HEK293 (cell line): ENCODE data around the gene PGAP1.

Source experiments
- CTCF ChIA-PET: fragments of 350-600 bp; formaldehyde crosslinking; extraction: SDS; loops from one replicate; lab custom pipeline; 2021; ENCODE audit warnings: antibody characterized with exemption; lab: Yijun Ruan, JAX
- POLR2A ChIA-PET: fragments of 300-600 bp; formaldehyde crosslinking; extraction: SDS; loops from one replicate; lab custom pipeline; 2020; ENCODE audit warnings: antibody characterized with exemption, inconsistent platforms; lab: Yijun Ruan, JAX
- H3K27ac ChIP-seq: fragments of 200-500 bp; sonication (Bioruptor generic); 2 replicates; pipeline ENCODE4 v1.5.1; 2014; ENCODE audit warnings: low read depth, low read length, control low read depth, inconsistent platforms; ENCODE audit errors: extremely low read depth
- H3K36me3 ChIP-seq, 2 experiments: fragments of 200-500 bp in 1 of 2; sonication (Bioruptor generic) in 1 of 2; 1 replicate in 1 of 2; 2 replicates in 1 of 2; pipeline ENCODE4 v1.5.1; 2014 to 2017; ENCODE audit warnings: inconsistent platforms in 2 of 2, low read length in 2 of 2; ENCODE audit not compliant: control insufficient read depth in 2 of 2, insufficient read depth in 1 of 2
- H3K4me1 ChIP-seq: fragments of 200-500 bp; sonication (Bioruptor generic); 2 replicates; pipeline ENCODE4 v1.5.1; 2014; ENCODE audit warnings: mild to moderate bottlenecking, low read length, inconsistent platforms; ENCODE audit not compliant: control insufficient read depth, insufficient read depth
- H3K4me3 ChIP-seq: 2 replicates; pipeline ENCODE4 v1.5.1; 2011; ENCODE audit warnings: low read depth, mild to moderate bottlenecking, control low read depth, low read length, moderate library complexity
- H3K9me3 ChIP-seq: fragments of 200-500 bp; sonication (Bioruptor generic); 2 replicates; pipeline ENCODE4 v1.5.1; 2014; ENCODE audit warnings: low read depth, low read length, inconsistent platforms; ENCODE audit not compliant: control insufficient read depth, insufficient read depth
- ATF2 ChIP-seq: fragments of 450-650 bp; formaldehyde crosslinking; IDR thresholded peaks from 2 replicates; pipeline ENCODE4 v1.5.1; 2016; ENCODE audit warnings: missing biosample characterization, missing genetic modification characterization, low read depth
- MYNN ChIP-seq: fragments of 450-650 bp; formaldehyde crosslinking; IDR thresholded peaks from 2 replicates; pipeline ENCODE4 v1.5.1; 2016; ENCODE audit warnings: missing biosample characterization, missing genetic modification characterization, borderline replicate concordance
- SP7 ChIP-seq: fragments of 450-650 bp; formaldehyde crosslinking; IDR thresholded peaks from 2 replicates; pipeline ENCODE4 v1.5.1; 2016; ENCODE audit warnings: missing biosample characterization, missing genetic modification characterization
- YY1 ChIP-seq: fragments of 450-650 bp; formaldehyde crosslinking; IDR thresholded peaks from 2 replicates; pipeline ENCODE4 v1.5.1; 2018; ENCODE audit warnings: missing biosample characterization, missing genetic modification characterization
- ZBTB17 ChIP-seq: fragments of 450-650 bp; formaldehyde crosslinking; IDR thresholded peaks from 2 replicates; pipeline ENCODE4 v1.5.1; 2016; ENCODE audit warnings: missing biosample characterization, missing genetic modification characterization
- ZBTB49 ChIP-seq: fragments of 450-650 bp; formaldehyde crosslinking; IDR thresholded peaks from 2 replicates; pipeline ENCODE4 v1.5.1; 2016; ENCODE audit warnings: missing biosample characterization, missing genetic modification characterization, low read depth
- ZFHX2 ChIP-seq: fragments of 450-650 bp; formaldehyde crosslinking; conservative IDR thresholded peaks from 2 replicates; pipeline ENCODE4 v1.5.1; 2016; ENCODE audit warnings: missing biosample characterization, missing genetic modification characterization
- ZNF112 ChIP-seq: fragments of 450-650 bp; formaldehyde crosslinking; IDR thresholded peaks from 2 replicates; pipeline ENCODE4 v1.5.0; 2017; ENCODE audit warnings: missing biosample characterization, missing genetic modification characterization
- ZNF18 ChIP-seq: fragments of 450-650 bp; formaldehyde crosslinking; IDR thresholded peaks from 2 replicates; pipeline ENCODE4 v1.5.1; 2016; ENCODE audit warnings: missing biosample characterization, missing genetic modification characterization
- ZNF280C ChIP-seq: fragments of 450-650 bp; formaldehyde crosslinking; IDR thresholded peaks from 2 replicates; pipeline ENCODE4 v1.5.1; 2016; ENCODE audit warnings: missing biosample characterization, missing genetic modification characterization
- ZNF292 ChIP-seq: fragments of 450-650 bp; formaldehyde crosslinking; IDR thresholded peaks from 2 replicates; pipeline ENCODE4 v1.5.1; 2016; ENCODE audit warnings: low read depth, missing biosample characterization, missing genetic modification characterization, borderline replicate concordance
- ZNF302 ChIP-seq: fragments of 450-650 bp; formaldehyde crosslinking; IDR thresholded peaks from 2 replicates; pipeline ENCODE4 v1.5.1; 2016; ENCODE audit warnings: missing biosample characterization, missing genetic modification characterization, low read depth
- ZNF354C ChIP-seq: fragments of 450-650 bp; formaldehyde crosslinking; IDR thresholded peaks from 2 replicates; pipeline ENCODE4 v1.5.1; 2016; ENCODE audit warnings: missing biosample characterization, missing genetic modification characterization, low read depth, borderline replicate concordance
- ZNF426 ChIP-seq: fragments of 450-650 bp; formaldehyde crosslinking; IDR thresholded peaks from 2 replicates; pipeline ENCODE4 v1.5.1; 2017; ENCODE audit warnings: missing biosample characterization, missing genetic modification characterization, mild to moderate bottlenecking, inconsistent platforms, moderate library complexity
- ZNF433 ChIP-seq: fragments of 450-650 bp; formaldehyde crosslinking; IDR thresholded peaks from 2 replicates; pipeline ENCODE4 v1.5.1; 2016; ENCODE audit warnings: missing biosample characterization, missing genetic modification characterization, low read depth
- ZNF510 ChIP-seq: fragments of 450-650 bp; formaldehyde crosslinking; IDR thresholded peaks from 2 replicates; pipeline ENCODE4 v1.5.1; 2018; ENCODE audit warnings: mild to moderate bottlenecking, missing genetic modification characterization, missing biosample characterization; ENCODE audit not compliant: insufficient replicate concordance
- ZNF596 ChIP-seq: fragments of 450-650 bp; IDR thresholded peaks from 2 replicates; pipeline ENCODE4 v1.5.0; 2018; ENCODE audit warnings: missing biosample characterization, mild to moderate bottlenecking, missing genetic modification characterization, moderate library complexity
- ZNF610 ChIP-seq: fragments of 450-650 bp; formaldehyde crosslinking; IDR thresholded peaks from 2 replicates; pipeline ENCODE4 v1.5.1; 2016; ENCODE audit warnings: missing biosample characterization, missing genetic modification characterization, borderline replicate concordance
- ZNF704 ChIP-seq: fragments of 450-650 bp; formaldehyde crosslinking; IDR thresholded peaks from 2 replicates; pipeline ENCODE4 v1.5.1; 2016; ENCODE audit warnings: missing biosample characterization, missing genetic modification characterization
- ZXDB ChIP-seq: fragments of 450-650 bp; formaldehyde crosslinking; IDR thresholded peaks from 2 replicates; pipeline ENCODE4 v1.5.1; 2016; ENCODE audit warnings: missing biosample characterization, missing genetic modification characterization

The PGAP1 gene

GRCh38 chr2:196873511-196873910, 53.0 kb downstream of the PGAP1 start:
- H3K36me3 ChIP-seq, result peaks cover 27 to 55% of the 10 kb centered on the region in 2 experiments
- H3K9me3 ChIP-seq, result no peaks in the 10 kb centered on the region
- H3K27ac ChIP-seq, result no peak overlapping the region
- ChIA-PET CTCF (interaction anchor here (0.5 to 0.8 kb wide), 2 partner anchors 19 to 661 kb away, joined by 3 to 4 read pairs; no protein-coding TSS in a partner anchor), POLR2A (no interaction called here)
- no peak for TF ChIP-seq ZNF704 (tag by site-specific recombination)
- TF ChIP-seq YY1 (tag by site-specific recombination), result no peak
- TF ChIP-seq ZNF112, result no peak
- no peak for TF ChIP-seq ZNF302 (tag by site-specific recombination)
- no peak for TF ChIP-seq ZNF510
- TF ChIP-seq ZXDB, result no peak
- no peak for TF ChIP-seq ZNF280C (tag by site-specific recombination)
- no peak for TF ChIP-seq ZNF610 (tag by site-specific recombination)
- TF ChIP-seq ZFHX2 (tag by site-specific recombination), result no peak
- TF ChIP-seq ZNF18 (tag by site-specific recombination), result no peak
- no peak for TF ChIP-seq ZNF292 (tag by site-specific recombination)
- no peak for TF ChIP-seq ZBTB49 (tag by site-specific recombination)
- TF ChIP-seq ZNF426 (tag by site-specific recombination), result no peak
- no peak for TF ChIP-seq ZNF596 (tag by site-specific recombination)
- no peak for TF ChIP-seq ZBTB17 (tag by site-specific recombination)
- no peak for TF ChIP-seq ZNF433
- TF ChIP-seq MYNN, result no peak
- TF ChIP-seq SP7 (tag by site-specific recombination), result no peak
- no peak for TF ChIP-seq ZNF354C
- TF ChIP-seq ATF2 (tag by site-specific recombination), result no peak
- H3K4me1 ChIP-seq, result no peaks in the 10 kb centered on the region
- no peak overlapping the region for H3K4me3 ChIP-seq
